Measurements from ENCODE around the gene CFAP74.

GRCh38 chr1:2014181-2014580, 10.6 kb upstream of the CFAP74 start:
- TF ChIP-seq PKNOX1 (IDR thresholded peaks at IDR 0.05): no peak
- TF ChIP-seq GATA2 (CRISPR knock-in tag; IDR thresholded peaks at IDR 0.05): no peak
- no peak for TF ChIP-seq MNT (conservative IDR thresholded peaks at IDR 0.05)
- TF ChIP-seq KAT7 (CRISPR knock-in tag; IDR thresholded peaks at IDR 0.05; ENCODE audit: borderline replicate concordance): no peak
- no peak for TF ChIP-seq CTCF (IDR thresholded peaks at IDR 0.05 in 2 of 3, conservative IDR thresholded peaks at IDR 0.05 in 1 of 3; ENCODE audit: insufficient read depth in 2 of 3, low read depth in 1 of 3, low read length in 3 of 3)
- no peak for TF ChIP-seq ZNF175 (CRISPR knock-in tag; IDR thresholded peaks at IDR 0.05; ENCODE audit: low read depth)
- no peak for TF ChIP-seq SRSF1 (IDR thresholded peaks at IDR 0.05; ENCODE audit: low read depth, low read length)
- no peak for TF ChIP-seq ZNF707 (CRISPR knock-in tag; conservative IDR thresholded peaks at IDR 0.05)
- TF ChIP-seq MLLT1 (IDR thresholded peaks at IDR 0.05): no peak
